ENCODE data around the gene DMRTC2. TPM values are rescaled to one million over a fixed set of nuclear protein-coding genes. Genes with fewer than 3 reads are reported as not detected.

DMRTC2 gene
- total and polyA plus RNA-seq, 2 of the 13 experiments (the other 11 are each of a cell fraction or from before 2014, with no cell fraction given) = not detected

DNA sequence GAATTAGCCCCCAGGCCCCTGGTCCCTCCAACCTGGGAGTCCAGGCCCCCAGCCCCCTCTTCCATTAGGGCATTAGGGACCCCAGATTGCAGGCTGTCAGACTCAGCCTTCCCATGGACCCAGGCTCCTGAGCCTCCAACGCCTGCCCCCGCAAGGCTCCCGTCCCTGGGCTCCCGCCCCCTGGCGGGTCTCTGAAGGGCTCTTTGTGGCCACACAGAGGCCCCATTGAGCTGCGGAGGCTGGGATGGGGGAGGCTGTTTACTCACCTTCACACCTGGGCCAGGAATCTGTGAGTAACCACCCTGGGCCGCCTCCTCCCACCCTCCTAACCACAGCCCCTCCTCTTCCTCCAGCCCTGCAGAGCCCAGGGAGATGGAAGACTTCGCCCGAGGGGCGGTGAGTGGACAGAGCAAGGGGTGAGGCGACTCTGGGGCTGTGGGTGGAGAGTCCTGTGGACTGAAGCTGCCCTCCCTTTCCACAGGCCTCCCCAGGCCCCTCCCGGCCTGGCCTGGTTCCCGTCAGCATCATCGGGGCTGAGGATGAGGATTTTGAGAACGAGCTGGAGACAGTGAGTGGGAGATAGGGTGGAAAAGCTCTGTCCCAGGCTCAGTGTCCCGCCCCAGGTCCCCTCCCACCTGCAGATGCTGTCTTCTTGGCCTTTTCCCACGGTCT, 43.0 kb downstream of the DMRTC2 start (continued):
- TF ChIP-seq, protein P1, sequence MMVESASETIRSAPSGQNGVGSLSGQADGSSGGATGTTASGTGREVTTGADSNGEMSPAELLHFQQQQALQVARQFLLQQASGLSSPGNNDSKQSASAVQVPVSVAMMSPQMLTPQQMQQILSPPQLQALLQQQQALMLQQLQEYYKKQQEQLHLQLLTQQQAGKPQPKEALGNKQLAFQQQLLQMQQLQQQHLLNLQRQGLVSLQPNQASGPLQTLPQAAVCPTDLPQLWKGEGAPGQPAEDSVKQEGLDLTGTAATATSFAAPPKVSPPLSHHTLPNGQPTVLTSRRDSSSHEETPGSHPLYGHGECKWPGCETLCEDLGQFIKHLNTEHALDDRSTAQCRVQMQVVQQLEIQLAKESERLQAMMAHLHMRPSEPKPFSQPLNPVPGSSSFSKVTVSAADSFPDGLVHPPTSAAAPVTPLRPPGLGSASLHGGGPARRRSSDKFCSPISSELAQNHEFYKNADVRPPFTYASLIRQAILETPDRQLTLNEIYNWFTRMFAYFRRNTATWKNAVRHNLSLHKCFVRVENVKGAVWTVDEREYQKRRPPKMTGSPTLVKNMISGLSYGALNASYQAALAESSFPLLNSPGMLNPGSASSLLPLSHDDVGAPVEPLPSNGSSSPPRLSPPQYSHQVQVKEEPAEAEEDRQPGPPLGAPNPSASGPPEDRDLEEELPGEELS (CRISPR knock-in tag; IDR thresholded peaks at IDR 0.05) = peak; percentile 98
- TF ChIP-seq MIER3 (CRISPR knock-in tag; IDR thresholded peaks at IDR 0.05; ENCODE audit: borderline replicate concordance) (peak; percentile 72; the same call in 1 of the 2 replicates), XBP1 (CRISPR knock-in tag; IDR thresholded peaks at IDR 0.05) (no peak), ZSCAN9 (CRISPR knock-in tag; IDR thresholded peaks at IDR 0.05; ENCODE audit: borderline replicate concordance) (no peak; the same call in 1 of the 2 replicates), ZNF746 (CRISPR knock-in tag; IDR thresholded peaks at IDR 0.05) (peak; percentile 99), PHF20 (CRISPR knock-in tag; IDR thresholded peaks at IDR 0.05) (no peak), ZNF547 (CRISPR knock-in tag; IDR thresholded peaks at IDR 0.05) (peak; percentile 66; the same call in 1 of the 2 replicates), ZNF644 (CRISPR knock-in tag; IDR thresholded peaks at IDR 0.05; ENCODE audit: low read depth) (no peak), ELF1 (CRISPR knock-in tag; IDR thresholded peaks at IDR 0.05) (peak; percentile 53; the same call in 1 of the 2 replicates), ZNF777 (CRISPR knock-in tag; IDR thresholded peaks at IDR 0.05) (no peak), ZNF773 (CRISPR knock-in tag; IDR thresholded peaks at IDR 0.05; ENCODE audit: borderline replicate concordance) (no peak), ZNF256 (CRISPR knock-in tag; conservative IDR thresholded peaks at IDR 0.05) (no peak), HIVEP1 (CRISPR knock-in tag; IDR thresholded peaks at IDR 0.05) (no peak), MTA3 (CRISPR knock-in tag; IDR thresholded peaks at IDR 0.05) (no peak), ZNF121 (CRISPR knock-in tag; IDR thresholded peaks at IDR 0.05) (no peak), ZFP1 (CRISPR knock-in tag; IDR thresholded peaks at IDR 0.05) (0 out of 2 replicates have a peak, but pooled peaks have one; percentile 41), SP5 (CRISPR knock-in tag; IDR thresholded peaks at IDR 0.05; ENCODE audit: borderline replicate concordance, low read depth) (peak; percentile 99)
- TF ChIP-seq, protein P2, sequence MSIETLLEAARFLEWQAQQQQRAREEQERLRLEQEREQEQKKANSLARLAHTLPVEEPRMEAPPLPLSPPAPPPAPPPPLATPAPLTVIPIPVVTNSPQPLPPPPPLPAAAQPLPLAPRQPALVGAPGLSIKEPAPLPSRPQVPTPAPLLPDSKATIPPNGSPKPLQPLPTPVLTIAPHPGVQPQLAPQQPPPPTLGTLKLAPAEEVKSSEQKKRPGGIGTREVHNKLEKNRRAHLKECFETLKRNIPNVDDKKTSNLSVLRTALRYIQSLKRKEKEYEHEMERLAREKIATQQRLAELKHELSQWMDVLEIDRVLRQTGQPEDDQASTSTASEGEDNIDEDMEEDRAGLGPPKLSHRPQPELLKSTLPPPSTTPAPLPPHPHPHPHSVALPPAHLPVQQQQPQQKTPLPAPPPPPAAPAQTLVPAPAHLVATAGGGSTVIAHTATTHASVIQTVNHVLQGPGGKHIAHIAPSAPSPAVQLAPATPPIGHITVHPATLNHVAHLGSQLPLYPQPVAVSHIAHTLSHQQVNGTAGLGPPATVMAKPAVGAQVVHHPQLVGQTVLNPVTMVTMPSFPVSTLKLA (IDR thresholded peaks at IDR 0.05) = no peak
- TF ChIP-seq, protein P3, sequence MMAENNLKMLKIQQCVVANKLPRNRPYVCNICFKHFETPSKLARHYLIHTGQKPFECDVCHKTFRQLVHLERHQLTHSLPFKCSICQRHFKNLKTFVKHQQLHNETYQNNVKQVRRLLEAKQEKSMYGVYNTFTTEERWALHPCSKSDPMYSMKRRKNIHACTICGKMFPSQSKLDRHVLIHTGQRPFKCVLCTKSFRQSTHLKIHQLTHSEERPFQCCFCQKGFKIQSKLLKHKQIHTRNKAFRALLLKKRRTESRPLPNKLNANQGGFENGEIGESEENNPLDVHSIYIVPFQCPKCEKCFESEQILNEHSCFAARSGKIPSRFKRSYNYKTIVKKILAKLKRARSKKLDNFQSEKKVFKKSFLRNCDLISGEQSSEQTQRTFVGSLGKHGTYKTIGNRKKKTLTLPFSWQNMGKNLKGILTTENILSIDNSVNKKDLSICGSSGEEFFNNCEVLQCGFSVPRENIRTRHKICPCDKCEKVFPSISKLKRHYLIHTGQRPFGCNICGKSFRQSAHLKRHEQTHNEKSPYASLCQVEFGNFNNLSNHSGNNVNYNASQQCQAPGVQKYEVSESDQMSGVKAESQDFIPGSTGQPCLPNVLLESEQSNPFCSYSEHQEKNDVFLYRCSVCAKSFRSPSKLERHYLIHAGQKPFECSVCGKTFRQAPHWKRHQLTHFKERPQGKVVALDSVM (CRISPR knock-in tag; IDR thresholded peaks at IDR 0.05) = peak; percentile 98
- TF ChIP-seq, protein P4, sequence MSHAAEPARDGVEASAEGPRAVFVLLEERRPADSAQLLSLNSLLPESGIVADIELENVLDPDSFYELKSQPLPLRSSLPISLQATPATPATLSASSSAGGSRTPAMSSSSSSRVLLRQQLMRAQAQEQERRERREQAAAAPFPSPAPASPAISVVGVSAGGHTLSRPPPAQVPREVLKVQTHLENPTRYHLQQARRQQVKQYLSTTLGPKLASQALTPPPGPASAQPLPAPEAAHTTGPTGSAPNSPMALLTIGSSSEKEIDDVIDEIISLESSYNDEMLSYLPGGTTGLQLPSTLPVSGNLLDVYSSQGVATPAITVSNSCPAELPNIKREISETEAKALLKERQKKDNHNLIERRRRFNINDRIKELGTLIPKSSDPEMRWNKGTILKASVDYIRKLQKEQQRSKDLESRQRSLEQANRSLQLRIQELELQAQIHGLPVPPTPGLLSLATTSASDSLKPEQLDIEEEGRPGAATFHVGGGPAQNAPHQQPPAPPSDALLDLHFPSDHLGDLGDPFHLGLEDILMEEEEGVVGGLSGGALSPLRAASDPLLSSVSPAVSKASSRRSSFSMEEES (CRISPR knock-in tag; IDR thresholded peaks at IDR 0.05) = 0 out of 2 replicates have a peak, but pooled peaks have one; percentile 35
- TF ChIP-seq, protein P5, sequence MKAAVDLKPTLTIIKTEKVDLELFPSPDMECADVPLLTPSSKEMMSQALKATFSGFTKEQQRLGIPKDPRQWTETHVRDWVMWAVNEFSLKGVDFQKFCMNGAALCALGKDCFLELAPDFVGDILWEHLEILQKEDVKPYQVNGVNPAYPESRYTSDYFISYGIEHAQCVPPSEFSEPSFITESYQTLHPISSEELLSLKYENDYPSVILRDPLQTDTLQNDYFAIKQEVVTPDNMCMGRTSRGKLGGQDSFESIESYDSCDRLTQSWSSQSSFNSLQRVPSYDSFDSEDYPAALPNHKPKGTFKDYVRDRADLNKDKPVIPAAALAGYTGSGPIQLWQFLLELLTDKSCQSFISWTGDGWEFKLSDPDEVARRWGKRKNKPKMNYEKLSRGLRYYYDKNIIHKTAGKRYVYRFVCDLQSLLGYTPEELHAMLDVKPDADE (CRISPR knock-in tag; IDR thresholded peaks at IDR 0.05) = no peak
- TF ChIP-seq, protein P6, sequence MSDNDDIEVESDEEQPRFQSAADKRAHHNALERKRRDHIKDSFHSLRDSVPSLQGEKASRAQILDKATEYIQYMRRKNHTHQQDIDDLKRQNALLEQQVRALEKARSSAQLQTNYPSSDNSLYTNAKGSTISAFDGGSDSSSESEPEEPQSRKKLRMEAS (IDR thresholded peaks at IDR 0.05) = peak; percentile 30; the same call in 1 of the 2 replicates
- TF ChIP-seq, protein P7, sequence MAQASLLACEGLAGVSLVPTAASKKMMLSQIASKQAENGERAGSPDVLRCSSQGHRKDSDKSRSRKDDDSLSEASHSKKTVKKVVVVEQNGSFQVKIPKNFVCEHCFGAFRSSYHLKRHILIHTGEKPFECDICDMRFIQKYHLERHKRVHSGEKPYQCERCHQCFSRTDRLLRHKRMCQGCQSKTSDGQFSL (CRISPR knock-in tag; IDR thresholded peaks at IDR 0.05) = 0 out of 2 replicates have a peak, but pooled peaks have one; percentile 38
